ENCODE data around the gene PPFIA2. TPM values are rescaled to one million over a fixed set of nuclear protein-coding genes. Genes with fewer than 3 reads are reported as not detected.

Gene PPFIA2
- total and polyA plus RNA-seq, 9 of the 15 experiments (the other 6 are each of a cell fraction or from before 2014, with no cell fraction given) = not detected

DNA sequence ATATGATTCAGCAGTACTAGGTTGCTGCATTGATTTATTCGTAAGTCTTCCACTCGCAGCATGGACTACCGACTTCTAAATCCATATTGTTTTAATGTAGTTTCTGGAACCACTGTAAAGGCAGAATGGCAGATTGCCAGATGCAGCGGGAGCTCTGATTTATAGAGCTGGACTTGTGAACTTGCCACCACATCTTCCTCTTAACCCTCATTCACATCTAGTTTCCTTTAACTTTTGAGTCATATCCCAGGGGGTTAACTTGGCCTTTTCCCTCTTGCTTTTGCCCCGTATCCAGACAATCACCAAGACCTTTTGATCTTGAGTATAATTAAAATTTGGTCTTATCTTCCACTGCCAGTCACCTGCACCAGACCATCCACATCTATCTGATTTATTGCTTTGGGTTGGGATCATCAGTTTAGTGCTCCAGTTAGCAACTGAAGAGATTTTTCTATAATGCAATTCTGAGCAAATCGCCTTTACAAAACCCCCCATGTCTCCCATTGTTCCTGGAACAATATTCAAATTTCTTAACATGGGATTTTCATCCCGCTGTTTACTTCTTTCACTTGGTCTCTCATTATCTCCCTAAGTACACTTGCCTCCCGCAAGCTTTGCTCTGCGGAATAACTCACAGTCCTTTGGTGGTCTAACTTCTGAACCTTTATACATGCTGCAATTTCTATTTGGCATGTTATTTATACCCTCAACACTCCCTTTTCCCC lies 550.8 kb downstream of the PPFIA2 start:
- Histone ChIP-seq H3K36me3 (ENCODE audit: control insufficient read depth, insufficient read depth, low read length) (no peaks in the 10 kb centered on the region), H3K9me3 (replicated peaks; ENCODE audit: control insufficient read depth, insufficient read depth, low read depth, low read length) (no peaks in the 10 kb centered on the region), H3K9ac (ENCODE audit: insufficient read depth in 1 of 2, low read depth in 2 of 2, low read length in 2 of 2) (no peak overlapping the region), H4K20me1 (replicated peaks; ENCODE audit: control insufficient read depth, insufficient read depth, low read length) (no peaks in the 10 kb centered on the region), H3K79me2 (ENCODE audit: control insufficient read depth, insufficient read depth, low read length) (no peaks in the 10 kb centered on the region), H3K27ac (ENCODE audit: extremely low read depth, low read depth, low read length) (no peak overlapping the region), H3K4me2 (ENCODE audit: insufficient read depth, low read length) (no peak overlapping the region), H3K27me3 (ENCODE audit: control insufficient read depth in 2 of 2, insufficient read depth in 2 of 2, low read length in 2 of 2) (no peaks in the 10 kb centered on the region), H3K9me1 (ENCODE audit: control insufficient read depth, insufficient read depth, low read length) (no peaks in the 10 kb centered on the region), H3K4me3 (no peak overlapping the region), H2AFZ (ENCODE audit: low read depth, low read length) (no peak overlapping the region), H3K4me1 (replicated peaks in 1 of 2; ENCODE audit: control insufficient read depth in 2 of 2, insufficient read depth in 2 of 2, low read length in 2 of 2) (no peaks in the 10 kb centered on the region)
- DNase-seq (ENCODE audit: extremely low read depth in 1 of 4, low spot score in 3 of 4) (no peak), ATAC-seq (no peak), FAIRE-seq (no peak)
- BruUV-seq (replicated peaks) = no TSS peak
- intact Hi-C loops (cut with micrococcal nuclease) (no loop called here), in situ Hi-C loops (cut with MboI) (no loop called here)
- ChIA-PET CTCF (ENCODE audit: low intra/inter-chr PET ratio) (no interaction called here), POLR2A (no interaction called here)
- WGBS (ENCODE audit: insufficient coverage, low coverage, missing lambda C conversion rate) = 0% methylated on average over 8 of the region's 9 CpGs
- TF ChIP-seq NFRKB (IDR thresholded peaks at IDR 0.05; ENCODE audit: low read depth) = no peak
- no peak for TF ChIP-seq SMAD4 (CRISPR knock-in tag; conservative IDR thresholded peaks at IDR 0.05)
- no peak for TF ChIP-seq EHMT2 (IDR thresholded peaks at IDR 0.05)
- TF ChIP-seq MBD2 (IDR thresholded peaks at IDR 0.05; ENCODE audit: borderline replicate concordance, low read depth) = no peak
- no peak for TF ChIP-seq ZNF263 (CRISPR knock-in tag; IDR thresholded peaks at IDR 0.05; ENCODE audit: borderline replicate concordance)
- TF ChIP-seq ZNF76 (CRISPR knock-in tag; IDR thresholded peaks at IDR 0.05; ENCODE audit: borderline replicate concordance) = no peak
- TF ChIP-seq, protein P1, sequence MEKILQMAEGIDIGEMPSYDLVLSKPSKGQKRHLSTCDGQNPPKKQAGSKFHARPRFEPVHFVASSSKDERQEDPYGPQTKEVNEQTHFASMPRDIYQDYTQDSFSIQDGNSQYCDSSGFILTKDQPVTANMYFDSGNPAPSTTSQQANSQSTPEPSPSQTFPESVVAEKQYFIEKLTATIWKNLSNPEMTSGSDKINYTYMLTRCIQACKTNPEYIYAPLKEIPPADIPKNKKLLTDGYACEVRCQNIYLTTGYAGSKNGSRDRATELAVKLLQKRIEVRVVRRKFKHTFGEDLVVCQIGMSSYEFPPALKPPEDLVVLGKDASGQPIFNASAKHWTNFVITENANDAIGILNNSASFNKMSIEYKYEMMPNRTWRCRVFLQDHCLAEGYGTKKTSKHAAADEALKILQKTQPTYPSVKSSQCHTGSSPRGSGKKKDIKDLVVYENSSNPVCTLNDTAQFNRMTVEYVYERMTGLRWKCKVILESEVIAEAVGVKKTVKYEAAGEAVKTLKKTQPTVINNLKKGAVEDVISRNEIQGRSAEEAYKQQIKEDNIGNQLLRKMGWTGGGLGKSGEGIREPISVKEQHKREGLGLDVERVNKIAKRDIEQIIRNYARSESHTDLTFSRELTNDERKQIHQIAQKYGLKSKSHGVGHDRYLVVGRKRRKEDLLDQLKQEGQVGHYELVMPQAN (IDR thresholded peaks at IDR 0.05; ENCODE audit: borderline replicate concordance) = no peak
- no peak for TF ChIP-seq HDAC3 (IDR thresholded peaks at IDR 0.05; ENCODE audit: borderline replicate concordance, partially characterized antibody)
- no peak for TF ChIP-seq MAZ (CRISPR knock-in tag; conservative IDR thresholded peaks at IDR 0.05 in 1 of 2, IDR thresholded peaks at IDR 0.05 in 1 of 2)
- TF ChIP-seq BMI1 (IDR thresholded peaks at IDR 0.05; ENCODE audit: low read length) = no peak
- no peak for TF ChIP-seq MYNN (IDR thresholded peaks at IDR 0.05)
- no peak for TF ChIP-seq MYNN (CRISPR knock-in tag; IDR thresholded peaks at IDR 0.05)
- no peak for TF ChIP-seq RFX5 (IDR thresholded peaks at IDR 0.05; ENCODE audit: low read depth, low read length)
- TF ChIP-seq, protein P2, sequence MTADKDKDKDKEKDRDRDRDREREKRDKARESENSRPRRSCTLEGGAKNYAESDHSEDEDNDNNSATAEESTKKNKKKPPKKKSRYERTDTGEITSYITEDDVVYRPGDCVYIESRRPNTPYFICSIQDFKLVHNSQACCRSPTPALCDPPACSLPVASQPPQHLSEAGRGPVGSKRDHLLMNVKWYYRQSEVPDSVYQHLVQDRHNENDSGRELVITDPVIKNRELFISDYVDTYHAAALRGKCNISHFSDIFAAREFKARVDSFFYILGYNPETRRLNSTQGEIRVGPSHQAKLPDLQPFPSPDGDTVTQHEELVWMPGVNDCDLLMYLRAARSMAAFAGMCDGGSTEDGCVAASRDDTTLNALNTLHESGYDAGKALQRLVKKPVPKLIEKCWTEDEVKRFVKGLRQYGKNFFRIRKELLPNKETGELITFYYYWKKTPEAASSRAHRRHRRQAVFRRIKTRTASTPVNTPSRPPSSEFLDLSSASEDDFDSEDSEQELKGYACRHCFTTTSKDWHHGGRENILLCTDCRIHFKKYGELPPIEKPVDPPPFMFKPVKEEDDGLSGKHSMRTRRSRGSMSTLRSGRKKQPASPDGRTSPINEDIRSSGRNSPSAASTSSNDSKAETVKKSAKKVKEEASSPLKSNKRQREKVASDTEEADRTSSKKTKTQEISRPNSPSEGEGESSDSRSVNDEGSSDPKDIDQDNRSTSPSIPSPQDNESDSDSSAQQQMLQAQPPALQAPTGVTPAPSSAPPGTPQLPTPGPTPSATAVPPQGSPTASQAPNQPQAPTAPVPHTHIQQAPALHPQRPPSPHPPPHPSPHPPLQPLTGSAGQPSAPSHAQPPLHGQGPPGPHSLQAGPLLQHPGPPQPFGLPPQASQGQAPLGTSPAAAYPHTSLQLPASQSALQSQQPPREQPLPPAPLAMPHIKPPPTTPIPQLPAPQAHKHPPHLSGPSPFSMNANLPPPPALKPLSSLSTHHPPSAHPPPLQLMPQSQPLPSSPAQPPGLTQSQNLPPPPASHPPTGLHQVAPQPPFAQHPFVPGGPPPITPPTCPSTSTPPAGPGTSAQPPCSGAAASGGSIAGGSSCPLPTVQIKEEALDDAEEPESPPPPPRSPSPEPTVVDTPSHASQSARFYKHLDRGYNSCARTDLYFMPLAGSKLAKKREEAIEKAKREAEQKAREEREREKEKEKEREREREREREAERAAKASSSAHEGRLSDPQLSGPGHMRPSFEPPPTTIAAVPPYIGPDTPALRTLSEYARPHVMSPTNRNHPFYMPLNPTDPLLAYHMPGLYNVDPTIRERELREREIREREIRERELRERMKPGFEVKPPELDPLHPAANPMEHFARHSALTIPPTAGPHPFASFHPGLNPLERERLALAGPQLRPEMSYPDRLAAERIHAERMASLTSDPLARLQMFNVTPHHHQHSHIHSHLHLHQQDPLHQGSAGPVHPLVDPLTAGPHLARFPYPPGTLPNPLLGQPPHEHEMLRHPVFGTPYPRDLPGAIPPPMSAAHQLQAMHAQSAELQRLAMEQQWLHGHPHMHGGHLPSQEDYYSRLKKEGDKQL (CRISPR knock-in tag; IDR thresholded peaks at IDR 0.05; ENCODE audit: borderline replicate concordance) = no peak
- no peak for TF ChIP-seq ZNF239 (CRISPR knock-in tag; IDR thresholded peaks at IDR 0.05)
